ENCODE results near the gene NDUFS2.
A peak's percentile ranks its signal among the peaks of the same experiment; 100 is the strongest.

DNA sequence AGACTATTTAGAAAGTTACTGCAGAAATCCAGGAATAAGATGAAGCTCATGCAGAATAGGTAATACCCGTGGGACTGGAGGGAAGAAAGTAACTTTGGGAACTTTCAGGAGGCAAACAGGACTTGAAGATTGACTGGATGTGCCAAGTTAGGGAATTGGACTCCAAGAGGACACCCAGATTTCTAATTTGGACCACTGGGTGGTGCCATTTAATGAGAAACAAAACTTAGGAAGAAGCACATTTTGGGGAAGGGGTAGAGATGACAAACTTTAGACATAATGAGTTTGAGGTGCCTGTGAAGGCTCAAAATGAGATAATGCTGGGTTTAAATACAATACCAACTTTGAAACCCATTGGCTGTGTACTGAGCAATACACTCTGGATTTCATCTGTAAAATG lies 21.5 kb upstream of the NDUFS2 start:
- TF ChIP-seq EZH2phosphoT487 (IDR thresholded peaks at IDR 0.05; ENCODE audit: borderline replicate concordance, low read depth, low read length): no peak
- TF ChIP-seq, protein P1, sequence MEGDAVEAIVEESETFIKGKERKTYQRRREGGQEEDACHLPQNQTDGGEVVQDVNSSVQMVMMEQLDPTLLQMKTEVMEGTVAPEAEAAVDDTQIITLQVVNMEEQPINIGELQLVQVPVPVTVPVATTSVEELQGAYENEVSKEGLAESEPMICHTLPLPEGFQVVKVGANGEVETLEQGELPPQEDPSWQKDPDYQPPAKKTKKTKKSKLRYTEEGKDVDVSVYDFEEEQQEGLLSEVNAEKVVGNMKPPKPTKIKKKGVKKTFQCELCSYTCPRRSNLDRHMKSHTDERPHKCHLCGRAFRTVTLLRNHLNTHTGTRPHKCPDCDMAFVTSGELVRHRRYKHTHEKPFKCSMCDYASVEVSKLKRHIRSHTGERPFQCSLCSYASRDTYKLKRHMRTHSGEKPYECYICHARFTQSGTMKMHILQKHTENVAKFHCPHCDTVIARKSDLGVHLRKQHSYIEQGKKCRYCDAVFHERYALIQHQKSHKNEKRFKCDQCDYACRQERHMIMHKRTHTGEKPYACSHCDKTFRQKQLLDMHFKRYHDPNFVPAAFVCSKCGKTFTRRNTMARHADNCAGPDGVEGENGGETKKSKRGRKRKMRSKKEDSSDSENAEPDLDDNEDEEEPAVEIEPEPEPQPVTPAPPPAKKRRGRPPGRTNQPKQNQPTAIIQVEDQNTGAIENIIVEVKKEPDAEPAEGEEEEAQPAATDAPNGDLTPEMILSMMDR (conservative IDR thresholded peaks at IDR 0.05; ENCODE audit: low read length): peak; percentile 79

Measured in OCI-LY7 (cell line).